Measurements from ENCODE around the gene ABHD16A. TPM values are rescaled to one million over a fixed set of nuclear protein-coding genes. Genes with fewer than 3 reads are reported as not detected.
A peak's percentile ranks its signal among the peaks of the same experiment; 100 is the strongest.

Gene ABHD16A
- total and polyA plus RNA-seq, 2 of the 13 experiments (the other 11 are each of a cell fraction or from before 2014, with no cell fraction given): 43.5 to 45.4 TPM

DNA sequence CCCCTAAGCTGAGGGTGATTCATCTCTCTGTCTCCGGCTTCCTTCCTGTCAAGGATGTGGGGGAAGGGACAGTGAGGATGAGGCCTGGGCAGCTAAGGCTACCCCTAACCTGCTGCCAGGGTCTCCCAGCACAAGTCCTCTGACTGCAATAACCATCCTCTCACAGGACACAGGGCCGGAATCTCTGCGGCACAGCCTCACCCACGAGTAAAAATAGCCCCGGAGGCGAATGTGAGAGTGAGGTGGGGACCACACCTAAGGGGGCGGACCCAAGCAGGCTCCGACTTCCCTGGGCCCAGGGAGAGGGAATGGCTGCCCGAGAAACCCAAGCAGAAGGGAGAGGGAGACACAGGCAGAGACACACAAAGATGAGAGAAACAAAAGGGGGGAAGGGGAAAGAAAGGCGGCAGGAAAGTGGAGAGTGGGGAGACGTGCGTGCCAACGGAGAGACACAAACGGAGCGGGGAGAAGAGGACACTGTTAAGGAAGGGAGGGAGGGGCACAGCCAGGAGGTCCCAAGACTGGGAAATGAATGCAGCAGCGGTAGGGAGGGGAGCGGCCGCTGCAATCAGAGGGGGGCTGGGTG, 31.8 kb upstream of the ABHD16A start (continued):
- TF ChIP-seq RFXAP (CRISPR knock-in tag; IDR thresholded peaks at IDR 0.05; ENCODE audit: borderline replicate concordance): no peak
- TF ChIP-seq, protein P1, sequence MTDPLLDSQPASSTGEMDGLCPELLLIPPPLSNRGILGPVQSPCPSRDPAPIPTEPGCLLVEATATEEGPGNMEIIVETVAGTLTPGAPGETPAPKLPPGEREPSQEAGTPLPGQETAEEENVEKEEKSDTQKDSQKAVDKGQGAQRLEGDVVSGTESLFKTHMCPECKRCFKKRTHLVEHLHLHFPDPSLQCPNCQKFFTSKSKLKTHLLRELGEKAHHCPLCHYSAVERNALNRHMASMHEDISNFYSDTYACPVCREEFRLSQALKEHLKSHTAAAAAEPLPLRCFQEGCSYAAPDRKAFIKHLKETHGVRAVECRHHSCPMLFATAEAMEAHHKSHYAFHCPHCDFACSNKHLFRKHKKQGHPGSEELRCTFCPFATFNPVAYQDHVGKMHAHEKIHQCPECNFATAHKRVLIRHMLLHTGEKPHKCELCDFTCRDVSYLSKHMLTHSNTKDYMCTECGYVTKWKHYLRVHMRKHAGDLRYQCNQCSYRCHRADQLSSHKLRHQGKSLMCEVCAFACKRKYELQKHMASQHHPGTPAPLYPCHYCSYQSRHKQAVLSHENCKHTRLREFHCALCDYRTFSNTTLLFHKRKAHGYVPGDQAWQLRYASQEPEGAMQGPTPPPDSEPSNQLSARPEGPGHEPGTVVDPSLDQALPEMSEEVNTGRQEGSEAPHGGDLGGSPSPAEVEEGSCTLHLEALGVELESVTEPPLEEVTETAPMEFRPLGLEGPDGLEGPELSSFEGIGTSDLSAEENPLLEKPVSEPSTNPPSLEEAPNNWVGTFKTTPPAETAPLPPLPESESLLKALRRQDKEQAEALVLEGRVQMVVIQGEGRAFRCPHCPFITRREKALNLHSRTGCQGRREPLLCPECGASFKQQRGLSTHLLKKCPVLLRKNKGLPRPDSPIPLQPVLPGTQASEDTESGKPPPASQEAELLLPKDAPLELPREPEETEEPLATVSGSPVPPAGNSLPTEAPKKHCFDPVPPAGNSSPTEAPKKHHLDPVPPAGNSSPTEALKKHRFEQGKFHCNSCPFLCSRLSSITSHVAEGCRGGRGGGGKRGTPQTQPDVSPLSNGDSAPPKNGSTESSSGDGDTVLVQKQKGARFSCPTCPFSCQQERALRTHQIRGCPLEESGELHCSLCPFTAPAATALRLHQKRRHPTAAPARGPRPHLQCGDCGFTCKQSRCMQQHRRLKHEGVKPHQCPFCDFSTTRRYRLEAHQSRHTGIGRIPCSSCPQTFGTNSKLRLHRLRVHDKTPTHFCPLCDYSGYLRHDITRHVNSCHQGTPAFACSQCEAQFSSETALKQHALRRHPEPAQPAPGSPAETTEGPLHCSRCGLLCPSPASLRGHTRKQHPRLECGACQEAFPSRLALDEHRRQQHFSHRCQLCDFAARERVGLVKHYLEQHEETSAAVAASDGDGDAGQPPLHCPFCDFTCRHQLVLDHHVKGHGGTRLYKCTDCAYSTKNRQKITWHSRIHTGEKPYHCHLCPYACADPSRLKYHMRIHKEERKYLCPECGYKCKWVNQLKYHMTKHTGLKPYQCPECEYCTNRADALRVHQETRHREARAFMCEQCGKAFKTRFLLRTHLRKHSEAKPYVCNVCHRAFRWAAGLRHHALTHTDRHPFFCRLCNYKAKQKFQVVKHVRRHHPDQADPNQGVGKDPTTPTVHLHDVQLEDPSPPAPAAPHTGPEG (CRISPR knock-in tag; IDR thresholded peaks at IDR 0.05): no peak
- TF ChIP-seq POGZ (CRISPR knock-in tag; IDR thresholded peaks at IDR 0.05): no peak
- no peak for TF ChIP-seq HES4 (CRISPR knock-in tag; IDR thresholded peaks at IDR 0.05; ENCODE audit: borderline replicate concordance)
- TF ChIP-seq, protein P2, sequence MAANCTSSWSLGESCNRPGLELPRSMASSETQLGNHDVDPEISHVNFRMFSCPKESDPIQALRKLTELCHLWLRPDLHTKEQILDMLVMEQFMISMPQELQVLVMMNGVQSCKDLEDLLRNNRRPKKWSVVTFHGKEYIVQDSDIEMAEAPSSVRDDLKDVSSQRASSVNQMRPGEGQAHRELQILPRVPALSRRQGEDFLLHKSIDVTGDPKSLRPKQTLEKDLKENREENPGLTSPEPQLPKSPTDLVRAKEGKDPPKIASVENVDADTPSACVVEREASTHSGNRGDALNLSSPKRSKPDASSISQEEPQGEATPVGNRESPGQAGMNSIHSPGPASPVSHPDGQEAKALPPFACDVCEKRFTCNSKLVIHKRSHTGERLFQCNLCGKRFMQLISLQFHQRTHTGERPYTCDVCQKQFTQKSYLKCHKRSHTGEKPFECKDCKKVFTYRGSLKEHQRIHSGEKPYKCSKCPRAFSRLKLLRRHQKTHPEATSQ (CRISPR knock-in tag; IDR thresholded peaks at IDR 0.05; ENCODE audit: borderline replicate concordance): no peak
- TF ChIP-seq PTBP1 (IDR thresholded peaks at IDR 0.05; ENCODE audit: low read depth, low read length, poor library complexity, severe bottlenecking): no peak
- no peak for TF ChIP-seq HMGA1 (CRISPR knock-in tag; conservative IDR thresholded peaks at IDR 0.05)
- TF ChIP-seq PAX8 (CRISPR knock-in tag; IDR thresholded peaks at IDR 0.05; ENCODE audit: borderline replicate concordance): no peak
- TF ChIP-seq SP140L (CRISPR knock-in tag; IDR thresholded peaks at IDR 0.05; ENCODE audit: borderline replicate concordance): no peak
- TF ChIP-seq ZNF776 (CRISPR knock-in tag; IDR thresholded peaks at IDR 0.05): no peak
- TF ChIP-seq STAT5B (CRISPR knock-in tag; IDR thresholded peaks at IDR 0.05): no peak
- no peak for TF ChIP-seq ZNF354B (CRISPR knock-in tag; IDR thresholded peaks at IDR 0.05)
- no peak for TF ChIP-seq KDM6A (CRISPR knock-in tag; IDR thresholded peaks at IDR 0.05; ENCODE audit: low read depth)
- no peak for TF ChIP-seq HOXD1 (CRISPR knock-in tag; IDR thresholded peaks at IDR 0.05)
- TF ChIP-seq ZNF772 (CRISPR knock-in tag; IDR thresholded peaks at IDR 0.05): no peak
- no peak for TF ChIP-seq YY1 (IDR thresholded peaks at IDR 0.05; ENCODE audit: insufficient read depth, insufficient replicate concordance, low read depth, low read length)
- TF ChIP-seq THAP11 (CRISPR knock-in tag; IDR thresholded peaks at IDR 0.05): peak; percentile 52; the same call in 1 of the 2 replicates
- 0 out of 2 replicates have a peak, but pooled peaks have one; percentile 44 for TF ChIP-seq ZNF879 (CRISPR knock-in tag; IDR thresholded peaks at IDR 0.05)
- peak; percentile 23 for TF ChIP-seq RXRB (CRISPR knock-in tag; IDR thresholded peaks at IDR 0.05; ENCODE audit: borderline replicate concordance)
- no peak for TF ChIP-seq HNRNPUL1 (IDR thresholded peaks at IDR 0.05; ENCODE audit: low read depth, low read length)
- TF ChIP-seq KLF13 (CRISPR knock-in tag; IDR thresholded peaks at IDR 0.05): no peak
- no peak for TF ChIP-seq ZNF510 (CRISPR knock-in tag; IDR thresholded peaks at IDR 0.05; ENCODE audit: low read depth)
- no peak for TF ChIP-seq HMG20A (CRISPR knock-in tag; IDR thresholded peaks at IDR 0.05; ENCODE audit: borderline replicate concordance)
- no peak for TF ChIP-seq MBD4 (IDR thresholded peaks at IDR 0.05; ENCODE audit: borderline replicate concordance, low read length)
- no peak for TF ChIP-seq SRSF1 (optimal IDR thresholded peaks at IDR 0.05; ENCODE audit: low read depth, low read length)
- no peak for TF ChIP-seq TEAD2 (CRISPR knock-in tag; IDR thresholded peaks at IDR 0.05)
- TF ChIP-seq SMAD3 (CRISPR knock-in tag; IDR thresholded peaks at IDR 0.05): no peak
